HepG2 (cell line): ENCODE results near the gene SESN3.

Experiments
- ATF7 ChIP-seq, 2 experiments: fragments of 450-650 bp in 1 of 2; sonication (generic) in 1 of 2; formaldehyde crosslinking in 1 of 2; IDR thresholded peaks; 2 replicates each; pipeline versions ENCODE4 v1.4.0 to v1.6.1; 2016 to 2020; ENCODE audit warnings: antibody characterized with exemption in 1 of 2, mild to moderate bottlenecking in 1 of 2, missing genetic modification reagents in 1 of 2
- CREM ChIP-seq, 2 experiments: sonication (generic) in 1 of 2; formaldehyde crosslinking in 1 of 2; IDR thresholded peaks; 2 replicates each; pipeline versions ENCODE4 v1.4.0 to v1.6.1; 2016 to 2020; ENCODE audit warnings: antibody characterized with exemption in 1 of 2, mild to moderate bottlenecking in 1 of 2, missing genetic modification reagents in 1 of 2
- NFKBIZ ChIP-seq: IDR thresholded peaks from 2 replicates; pipeline ENCODE4 v1.6.1; 2018; ENCODE audit warnings: missing genetic modification reagents, missing compliant biosample characterization
- PHF5A ChIP-seq: IDR thresholded peaks from one replicate; pipeline ENCODE4 v1.6.1; 2018; ENCODE audit warnings: low read depth, missing genetic modification reagents; ENCODE audit not compliant: unreplicated experiment
- TF ChIP-seq, protein P1 (sequence below), 2 experiments: sonication (generic) in 1 of 2; formaldehyde crosslinking in 1 of 2; IDR thresholded peaks; 2 replicates each; pipeline versions ENCODE4 v1.5.1 to v1.6.1; 2011 to 2020; ENCODE audit warnings: borderline replicate concordance in 1 of 2, low read depth in 1 of 2, low read length in 1 of 2, mild to moderate bottlenecking in 1 of 2, missing genetic modification reagents in 1 of 2, moderate library complexity in 1 of 2
- TF ChIP-seq, protein P2 (sequence below): sonication (generic); formaldehyde crosslinking; IDR thresholded peaks from 2 replicates; pipeline ENCODE4 v1.5.0; 2020; ENCODE audit warnings: mild to moderate bottlenecking, missing genetic modification reagents, moderate library complexity
- TF ChIP-seq, protein P3 (sequence below): IDR thresholded peaks from 2 replicates; pipeline ENCODE4 v1.6.1; 2012; ENCODE audit warnings: inconsistent platforms
- TF ChIP-seq, protein P4 (sequence below): sonication (generic); formaldehyde crosslinking; IDR thresholded peaks from 2 replicates; pipeline ENCODE4 v1.4.0; 2020; ENCODE audit warnings: missing genetic modification reagents

DNA sequence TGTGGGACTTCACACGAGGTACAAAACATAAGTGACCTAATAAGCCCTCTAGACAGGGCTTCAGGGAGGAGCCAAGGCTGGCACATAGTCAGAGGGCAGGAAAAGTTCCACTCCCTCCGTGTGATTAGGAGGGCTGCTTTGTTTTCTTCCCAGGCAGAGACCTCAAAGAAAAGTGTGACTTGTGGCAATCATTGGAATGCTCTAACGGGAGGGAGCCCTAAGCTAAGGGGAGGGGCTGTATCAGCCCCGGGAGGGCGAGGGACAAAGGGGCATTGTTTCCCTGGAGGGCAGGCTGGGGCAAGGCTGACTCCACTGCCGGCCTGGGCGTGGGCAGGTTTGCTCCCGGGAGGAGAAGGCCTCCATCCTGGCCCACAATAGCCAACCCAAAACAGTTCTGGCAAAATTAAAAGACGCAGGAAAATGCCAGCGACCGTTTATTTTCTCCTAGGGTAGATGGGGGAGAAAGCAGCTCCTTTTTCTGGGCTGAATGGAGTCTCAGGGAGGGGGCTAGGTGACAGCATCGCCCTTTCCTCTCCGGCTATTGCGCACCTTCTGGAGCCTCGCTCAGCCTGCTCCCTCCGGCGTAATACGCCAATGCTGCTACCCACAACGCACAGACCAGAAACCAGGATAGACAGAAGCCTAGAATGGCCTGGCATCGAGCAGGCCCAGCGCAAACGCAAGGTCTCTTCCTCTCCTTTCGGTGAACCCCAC lies 81.2 kb downstream of the SESN3 start:
- TF ChIP-seq, protein P1, sequence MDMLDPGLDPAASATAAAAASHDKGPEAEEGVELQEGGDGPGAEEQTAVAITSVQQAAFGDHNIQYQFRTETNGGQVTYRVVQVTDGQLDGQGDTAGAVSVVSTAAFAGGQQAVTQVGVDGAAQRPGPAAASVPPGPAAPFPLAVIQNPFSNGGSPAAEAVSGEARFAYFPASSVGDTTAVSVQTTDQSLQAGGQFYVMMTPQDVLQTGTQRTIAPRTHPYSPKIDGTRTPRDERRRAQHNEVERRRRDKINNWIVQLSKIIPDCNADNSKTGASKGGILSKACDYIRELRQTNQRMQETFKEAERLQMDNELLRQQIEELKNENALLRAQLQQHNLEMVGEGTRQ (IDR thresholded peaks at IDR 0.05; ENCODE audit: low read depth, low read length), result no peak
- TF ChIP-seq, protein P1 (CRISPR knock-in tag; IDR thresholded peaks at IDR 0.05; ENCODE audit: borderline replicate concordance), result no peak
- TF ChIP-seq, protein P2, sequence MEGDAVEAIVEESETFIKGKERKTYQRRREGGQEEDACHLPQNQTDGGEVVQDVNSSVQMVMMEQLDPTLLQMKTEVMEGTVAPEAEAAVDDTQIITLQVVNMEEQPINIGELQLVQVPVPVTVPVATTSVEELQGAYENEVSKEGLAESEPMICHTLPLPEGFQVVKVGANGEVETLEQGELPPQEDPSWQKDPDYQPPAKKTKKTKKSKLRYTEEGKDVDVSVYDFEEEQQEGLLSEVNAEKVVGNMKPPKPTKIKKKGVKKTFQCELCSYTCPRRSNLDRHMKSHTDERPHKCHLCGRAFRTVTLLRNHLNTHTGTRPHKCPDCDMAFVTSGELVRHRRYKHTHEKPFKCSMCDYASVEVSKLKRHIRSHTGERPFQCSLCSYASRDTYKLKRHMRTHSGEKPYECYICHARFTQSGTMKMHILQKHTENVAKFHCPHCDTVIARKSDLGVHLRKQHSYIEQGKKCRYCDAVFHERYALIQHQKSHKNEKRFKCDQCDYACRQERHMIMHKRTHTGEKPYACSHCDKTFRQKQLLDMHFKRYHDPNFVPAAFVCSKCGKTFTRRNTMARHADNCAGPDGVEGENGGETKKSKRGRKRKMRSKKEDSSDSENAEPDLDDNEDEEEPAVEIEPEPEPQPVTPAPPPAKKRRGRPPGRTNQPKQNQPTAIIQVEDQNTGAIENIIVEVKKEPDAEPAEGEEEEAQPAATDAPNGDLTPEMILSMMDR (CRISPR knock-in tag), result no peak
- TF ChIP-seq, protein P3, sequence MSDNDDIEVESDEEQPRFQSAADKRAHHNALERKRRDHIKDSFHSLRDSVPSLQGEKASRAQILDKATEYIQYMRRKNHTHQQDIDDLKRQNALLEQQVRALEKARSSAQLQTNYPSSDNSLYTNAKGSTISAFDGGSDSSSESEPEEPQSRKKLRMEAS, result peak; percentile 39; the same call in 1 of the 2 replicates
- TF ChIP-seq ATF7 (IDR thresholded peaks at IDR 0.05) (no peak), ATF7 (CRISPR knock-in tag; IDR thresholded peaks at IDR 0.05) (no peak), NFKBIZ (CRISPR knock-in tag) (no peak), PHF5A (CRISPR knock-in tag) (no peak), CREM (IDR thresholded peaks at IDR 0.05) (no peak), CREM (CRISPR knock-in tag; IDR thresholded peaks at IDR 0.05) (no peak)
- TF ChIP-seq, protein P4, sequence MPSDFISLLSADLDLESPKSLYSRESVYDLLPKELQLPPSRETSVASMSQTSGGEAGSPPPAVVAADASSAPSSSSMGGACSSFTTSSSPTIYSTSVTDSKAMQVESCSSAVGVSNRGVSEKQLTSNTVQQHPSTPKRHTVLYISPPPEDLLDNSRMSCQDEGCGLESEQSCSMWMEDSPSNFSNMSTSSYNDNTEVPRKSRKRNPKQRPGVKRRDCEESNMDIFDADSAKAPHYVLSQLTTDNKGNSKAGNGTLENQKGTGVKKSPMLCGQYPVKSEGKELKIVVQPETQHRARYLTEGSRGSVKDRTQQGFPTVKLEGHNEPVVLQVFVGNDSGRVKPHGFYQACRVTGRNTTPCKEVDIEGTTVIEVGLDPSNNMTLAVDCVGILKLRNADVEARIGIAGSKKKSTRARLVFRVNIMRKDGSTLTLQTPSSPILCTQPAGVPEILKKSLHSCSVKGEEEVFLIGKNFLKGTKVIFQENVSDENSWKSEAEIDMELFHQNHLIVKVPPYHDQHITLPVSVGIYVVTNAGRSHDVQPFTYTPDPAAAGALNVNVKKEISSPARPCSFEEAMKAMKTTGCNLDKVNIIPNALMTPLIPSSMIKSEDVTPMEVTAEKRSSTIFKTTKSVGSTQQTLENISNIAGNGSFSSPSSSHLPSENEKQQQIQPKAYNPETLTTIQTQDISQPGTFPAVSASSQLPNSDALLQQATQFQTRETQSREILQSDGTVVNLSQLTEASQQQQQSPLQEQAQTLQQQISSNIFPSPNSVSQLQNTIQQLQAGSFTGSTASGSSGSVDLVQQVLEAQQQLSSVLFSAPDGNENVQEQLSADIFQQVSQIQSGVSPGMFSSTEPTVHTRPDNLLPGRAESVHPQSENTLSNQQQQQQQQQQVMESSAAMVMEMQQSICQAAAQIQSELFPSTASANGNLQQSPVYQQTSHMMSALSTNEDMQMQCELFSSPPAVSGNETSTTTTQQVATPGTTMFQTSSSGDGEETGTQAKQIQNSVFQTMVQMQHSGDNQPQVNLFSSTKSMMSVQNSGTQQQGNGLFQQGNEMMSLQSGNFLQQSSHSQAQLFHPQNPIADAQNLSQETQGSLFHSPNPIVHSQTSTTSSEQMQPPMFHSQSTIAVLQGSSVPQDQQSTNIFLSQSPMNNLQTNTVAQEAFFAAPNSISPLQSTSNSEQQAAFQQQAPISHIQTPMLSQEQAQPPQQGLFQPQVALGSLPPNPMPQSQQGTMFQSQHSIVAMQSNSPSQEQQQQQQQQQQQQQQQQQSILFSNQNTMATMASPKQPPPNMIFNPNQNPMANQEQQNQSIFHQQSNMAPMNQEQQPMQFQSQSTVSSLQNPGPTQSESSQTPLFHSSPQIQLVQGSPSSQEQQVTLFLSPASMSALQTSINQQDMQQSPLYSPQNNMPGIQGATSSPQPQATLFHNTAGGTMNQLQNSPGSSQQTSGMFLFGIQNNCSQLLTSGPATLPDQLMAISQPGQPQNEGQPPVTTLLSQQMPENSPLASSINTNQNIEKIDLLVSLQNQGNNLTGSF (CRISPR knock-in tag), result no peak
